Activated CD4-positive, alpha-beta memory T cell treated with anti-CD3 and anti-CD28 coated beads, Interleukin-2, amount 10 ng/mL, durations not matched to agents 7 days and 5 days (primary cell): ENCODE data around the gene ZSCAN22. TPM values are rescaled to one million over a fixed set of nuclear protein-coding genes. Genes with fewer than 3 reads are reported as not detected.
"Not testable (repeated sequence)": the region's sequence is repeated elsewhere in the genome, so short reads cannot be mapped to it uniquely, and the experiment has no call there.

Experiments
- CTCF ChIA-PET: fragments of 350-600 bp; sonication (Branson Sonifier 250); formaldehyde crosslinking; loops from one replicate; lab custom pipeline; 2021; ENCODE audit warnings: antibody characterized with exemption, inconsistent platforms; lab: Charles Lee
- POLR2A ChIA-PET: fragments of 350-600 bp; sonication (Branson Sonifier 250); formaldehyde crosslinking; loops from one replicate; lab custom pipeline; 2021; ENCODE audit warnings: antibody characterized with exemption; lab: Charles Lee
- DNase-seq: peaks from one replicate; pipeline ENCODE4 v3.0.0-alpha.2; 2020
- H3K27ac Mint-ChIP-seq: one replicate; pipeline ENCODE4 v1.8.0; 2021; ENCODE audit warnings: mild to moderate bottlenecking, mixed read lengths
- H3K27me3 Mint-ChIP-seq: one replicate; pipeline ENCODE4 v1.8.0; 2021; ENCODE audit warnings: mixed read lengths
- H3K36me3 Mint-ChIP-seq: one replicate; pipeline ENCODE4 v1.8.0; 2021; ENCODE audit warnings: low read depth, mixed read lengths
- H3K4me1 Mint-ChIP-seq: one replicate; pipeline ENCODE4 v1.8.0; 2021; ENCODE audit warnings: mixed read lengths
- H3K4me3 Mint-ChIP-seq: one replicate; pipeline ENCODE4 v1.8.0; 2021; ENCODE audit warnings: mild to moderate bottlenecking, mixed read lengths
- H3K9me3 Mint-ChIP-seq: one replicate; pipeline ENCODE4 v1.8.0; 2021; ENCODE audit warnings: mixed read lengths
- total RNA-seq, 2 experiments: library from RNA; stranded (reverse); gene quantifications; one replicate each; pipeline ENCODE4 v1.2.3, GENCODE V29; 2021

ZSCAN22 gene
- total RNA-seq, 2 experiments from 2014 or later = 5.4 to 5.7 TPM

- H3K4me1 Mint-ChIP-seq = peaks cover 4% of the 10 kb centered on the region
- H3K4me3 Mint-ChIP-seq = no peak overlapping the region
- DNase-seq = no peak
- H3K27ac Mint-ChIP-seq = no peak overlapping the region
- POLR2A ChIA-PET = no interaction called here
- H3K36me3 Mint-ChIP-seq = no peaks in the 10 kb centered on the region
- no peaks in the 10 kb centered on the region for H3K9me3 Mint-ChIP-seq
- no peaks in the 10 kb centered on the region for H3K27me3 Mint-ChIP-seq
- CTCF ChIA-PET = no interaction called here
Measured at GRCh38 chr19:58368561-58369360, 42.0 kb downstream of the ZSCAN22 start.

- Mint-ChIP-seq H3K4me3 (no peak overlapping the region), H3K9me3 (no peaks in the 10 kb centered on the region), H3K27ac (no peak overlapping the region), H3K36me3 (no peaks in the 10 kb centered on the region), H3K27me3 (no peaks in the 10 kb centered on the region), H3K4me1 (no peaks in the 10 kb centered on the region)
- DNase-seq = no peak
- ChIA-PET CTCF (no interaction called here), POLR2A (interaction anchor here (0.9 to 1.2 kb wide), 2 partner anchors 9 to 94 kb away, joined by 3 to 4 read pairs; partner anchors contain the start of gene ZNF8)
Measured at GRCh38 chr19:58372311-58373133, 45.7 kb downstream of the ZSCAN22 start.

GRCh38 chr19:58374200-58374599 lies 47.4 kb downstream of the ZSCAN22 start:
- ChIA-PET POLR2A (no interaction called here), CTCF (interaction anchor here (0.6 kb wide), 1 partner anchor 57 kb away, joined by 3 read pairs; no protein-coding TSS in a partner anchor)
- DNase-seq = no peak
- H3K4me3 Mint-ChIP-seq = no peak overlapping the region
- no peaks in the 10 kb centered on the region for H3K36me3 Mint-ChIP-seq
- H3K9me3 Mint-ChIP-seq = no peaks in the 10 kb centered on the region
- H3K27ac Mint-ChIP-seq = no peak overlapping the region
- H3K27me3 Mint-ChIP-seq = no peaks in the 10 kb centered on the region
- H3K4me1 Mint-ChIP-seq = peaks cover 4% of the 10 kb centered on the region

- CTCF ChIA-PET, H3K27me3 Mint-ChIP-seq, DNase-seq, H3K27ac Mint-ChIP-seq, H3K9me3 Mint-ChIP-seq, H3K4me3 Mint-ChIP-seq, H3K36me3 Mint-ChIP-seq: not testable (repeated sequence)
- peaks cover 17% of the 10 kb centered on the region for H3K4me1 Mint-ChIP-seq
- POLR2A ChIA-PET = interaction anchor here (1.3 kb wide), 1 partner anchor 14 kb away, joined by 5 read pairs; the partner anchor contains the start of gene ZNF497
Measured at GRCh38 chr19:58376724-58377123, 49.9 kb downstream of the ZSCAN22 start.

GRCh38 chr19:58379246-58379645 lies 52.5 kb downstream of the ZSCAN22 start:
- Mint-ChIP-seq H3K27me3 (no peaks in the 10 kb centered on the region), H3K9me3 (no peaks in the 10 kb centered on the region), H3K36me3 (no peaks in the 10 kb centered on the region), H3K4me3 (peak overlapping the region; percentile 84), H3K4me1 (peaks cover 27% of the 10 kb centered on the region), H3K27ac (peak overlapping the region; percentile 84)
- CTCF ChIA-PET = interaction anchor here (0.9 to 1.2 kb wide), 2 partner anchors 17 to 135 kb away, joined by 3 to 5 read pairs; partner anchors contain the start of gene ZNF497
- POLR2A ChIA-PET = interaction anchor here (0.8 to 1.4 kb wide), 4 partner anchors 9 to 196 kb away, joined by 3 to 6 read pairs (median 4); partner anchors contain the start of genes ZNF274 and ZSCAN22
- no peak for DNase-seq

GRCh38 chr19:58380037-58380661 lies 53.4 kb downstream of the ZSCAN22 start:
- no peaks in the 10 kb centered on the region for H3K9me3 Mint-ChIP-seq
- no peaks in the 10 kb centered on the region for H3K36me3 Mint-ChIP-seq
- H3K27ac Mint-ChIP-seq = peak overlapping the region; percentile 84
- ChIA-PET POLR2A (interaction anchor here (0.8 to 1.4 kb wide), 6 partner anchors 10 to 197 kb away, joined by 3 to 6 read pairs (median 4); partner anchors contain the start of genes ZNF274, ZNF497, ZNF544 and ZSCAN22), CTCF (interaction anchor here (0.9 to 1.2 kb wide), 2 partner anchors 18 to 134 kb away, joined by 3 to 5 read pairs; partner anchors contain the start of gene ZNF497)
- peaks cover 27% of the 10 kb centered on the region for H3K4me1 Mint-ChIP-seq
- no peaks in the 10 kb centered on the region for H3K27me3 Mint-ChIP-seq
- peak overlapping the region; percentile 84 for H3K4me3 Mint-ChIP-seq
- DNase-seq = no peak

GRCh38 chr19:58380662-58381459 lies 54.1 kb downstream of the ZSCAN22 start, which contains the start of gene ZNF837:
ZNF837 (minus strand) TSS chr19:58381030; CDS start chr19:58369332, 11,698 bp downstream.
- ChIA-PET CTCF (interaction anchor here (0.9 to 1.5 kb wide), 2 partner anchors 133 to 139 kb away, joined by 3 to 4 read pairs; partner anchors contain the start of gene ZBTB45), POLR2A (interaction anchor here (1.0 to 1.4 kb wide), 8 partner anchors 18 to 198 kb away, joined by 3 to 9 read pairs (median 4); partner anchors contain the start of genes ZBTB45, ZNF274, ZNF497 and ZSCAN22)
- Mint-ChIP-seq H3K36me3 (no peaks in the 10 kb centered on the region), H3K4me3 (peak within 1 kb of the TSS; percentile 84), H3K4me1 (peaks cover 33% of the 10 kb centered on the region), H3K27ac (peak within 1 kb of the TSS; percentile 84), H3K9me3 (no peaks in the 10 kb centered on the region), H3K27me3 (no peaks in the 10 kb centered on the region)
- DNase-seq = peak; percentile 99

GRCh38 chr19:58381460-58382212 lies 54.8 kb downstream of the ZSCAN22 start:
- Mint-ChIP-seq H3K36me3 (no peaks in the 10 kb centered on the region), H3K4me1 (peaks cover 36% of the 10 kb centered on the region), H3K9me3 (no peaks in the 10 kb centered on the region), H3K27me3 (no peaks in the 10 kb centered on the region), H3K27ac (peak overlapping the region; percentile 84), H3K4me3 (peak overlapping the region; percentile 84)
- POLR2A ChIA-PET = interaction anchor here (1.0 to 1.4 kb wide), 5 partner anchors 19 to 199 kb away, joined by 3 to 9 read pairs (median 4); partner anchors contain the start of genes ZBTB45, ZNF274, ZNF497 and ZSCAN22
- CTCF ChIA-PET = interaction anchor here (0.9 to 1.5 kb wide), 3 partner anchors 27 to 139 kb away, joined by 3 to 4 read pairs (median 3); partner anchors contain the start of genes ZBTB45 and ZNF584
- DNase-seq = no peak

GRCh38 chr19:58382997-58383603 lies 56.3 kb downstream of the ZSCAN22 start:
- H3K4me3 Mint-ChIP-seq = peak overlapping the region; percentile 44

GRCh38 chr19:58385313-58385890 lies 58.6 kb downstream of the ZSCAN22 start:
- ChIA-PET CTCF (no interaction called here), POLR2A (interaction anchor here (0.7 to 2.9 kb wide), 4 partner anchors 22 to 80 kb away, joined by 3 to 15 read pairs (median 4); partner anchors contain the start of genes ZNF497 and ZNF584)
- Mint-ChIP-seq H3K4me1 (peaks cover 44% of the 10 kb centered on the region), H3K9me3 (no peaks in the 10 kb centered on the region), H3K4me3 (peak overlapping the region; percentile 95), H3K27ac (peak overlapping the region; percentile 96), H3K36me3 (peaks cover 31% of the 10 kb centered on the region), H3K27me3 (no peaks in the 10 kb centered on the region)
- DNase-seq = no peak

More at GRCh38 chr19:58382997-58383603, 56.3 kb downstream of the ZSCAN22 start:
- DNase-seq = no peak
- ChIA-PET CTCF (no interaction called here), POLR2A (interaction anchor here (1.6 kb wide), 1 partner anchor 106 kb away, joined by 3 read pairs; no protein-coding TSS in a partner anchor)
- no peaks in the 10 kb centered on the region for H3K27me3 Mint-ChIP-seq
- H3K36me3 Mint-ChIP-seq = peaks cover 13% of the 10 kb centered on the region
- no peak overlapping the region for H3K27ac Mint-ChIP-seq
- peaks cover 43% of the 10 kb centered on the region for H3K4me1 Mint-ChIP-seq
- no peaks in the 10 kb centered on the region for H3K9me3 Mint-ChIP-seq
